VCaP (cell line): Measurements from ENCODE around the gene GDI2.

Experiments
- H3K27ac ChIP-seq: fragments of 450-650 bp; 2 replicates; pipeline ENCODE4 v1.5.1; 2017
- TF ChIP-seq, protein P1 (sequence below): fragments of 450-650 bp; conservative IDR thresholded peaks from 2 replicates; pipeline ENCODE4 v1.5.1; 2017; ENCODE audit warnings: mild to moderate bottlenecking, moderate library complexity

Gene GDI2

DNA sequence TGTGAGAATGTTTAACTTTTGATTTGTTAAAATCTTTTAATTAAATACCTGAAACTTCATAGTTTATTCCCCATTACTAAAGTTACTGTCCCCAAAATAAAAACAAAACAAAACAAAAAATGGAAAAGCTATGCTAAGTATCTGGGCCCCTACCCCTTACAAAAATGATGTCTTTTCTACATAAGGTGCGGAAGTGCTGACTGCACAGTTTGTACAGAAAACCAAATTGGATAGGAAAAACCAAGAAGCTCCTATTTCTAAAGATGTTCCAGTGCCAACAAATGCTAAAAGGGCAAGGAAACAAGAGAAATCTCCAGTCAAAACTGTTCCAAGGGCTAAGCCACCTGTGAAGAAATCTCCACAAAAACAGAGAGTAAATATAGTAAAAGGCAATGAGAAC lies 78.1 kb downstream of the GDI2 start:
- TF ChIP-seq, protein P1, sequence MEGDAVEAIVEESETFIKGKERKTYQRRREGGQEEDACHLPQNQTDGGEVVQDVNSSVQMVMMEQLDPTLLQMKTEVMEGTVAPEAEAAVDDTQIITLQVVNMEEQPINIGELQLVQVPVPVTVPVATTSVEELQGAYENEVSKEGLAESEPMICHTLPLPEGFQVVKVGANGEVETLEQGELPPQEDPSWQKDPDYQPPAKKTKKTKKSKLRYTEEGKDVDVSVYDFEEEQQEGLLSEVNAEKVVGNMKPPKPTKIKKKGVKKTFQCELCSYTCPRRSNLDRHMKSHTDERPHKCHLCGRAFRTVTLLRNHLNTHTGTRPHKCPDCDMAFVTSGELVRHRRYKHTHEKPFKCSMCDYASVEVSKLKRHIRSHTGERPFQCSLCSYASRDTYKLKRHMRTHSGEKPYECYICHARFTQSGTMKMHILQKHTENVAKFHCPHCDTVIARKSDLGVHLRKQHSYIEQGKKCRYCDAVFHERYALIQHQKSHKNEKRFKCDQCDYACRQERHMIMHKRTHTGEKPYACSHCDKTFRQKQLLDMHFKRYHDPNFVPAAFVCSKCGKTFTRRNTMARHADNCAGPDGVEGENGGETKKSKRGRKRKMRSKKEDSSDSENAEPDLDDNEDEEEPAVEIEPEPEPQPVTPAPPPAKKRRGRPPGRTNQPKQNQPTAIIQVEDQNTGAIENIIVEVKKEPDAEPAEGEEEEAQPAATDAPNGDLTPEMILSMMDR: no peak

DNA sequence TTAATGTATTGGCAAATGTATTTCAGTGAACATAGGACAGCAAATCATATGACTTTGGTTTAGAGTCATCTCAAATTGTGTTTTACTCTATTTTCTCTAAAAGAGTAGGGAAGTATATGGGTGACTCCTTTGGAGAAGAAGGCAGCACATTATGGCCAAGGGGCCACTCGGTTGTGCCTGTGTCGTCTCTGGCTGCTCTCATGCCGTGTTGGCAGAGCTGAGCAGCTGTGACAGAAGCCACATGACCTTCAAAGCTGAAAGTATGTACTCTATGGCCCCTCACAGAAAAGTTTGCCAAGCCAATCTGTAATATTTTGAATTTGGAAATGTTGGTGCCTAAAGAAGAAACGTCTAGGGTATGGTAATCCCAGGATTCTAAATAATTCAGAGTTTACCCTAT lies 81.1 kb downstream of the GDI2 start:
- TF ChIP-seq, protein P1: no peak

More for the DNA sequence above, 78.1 kb downstream of the GDI2 start:
- peak overlapping the region; percentile 13 for H3K27ac ChIP-seq

DNA sequence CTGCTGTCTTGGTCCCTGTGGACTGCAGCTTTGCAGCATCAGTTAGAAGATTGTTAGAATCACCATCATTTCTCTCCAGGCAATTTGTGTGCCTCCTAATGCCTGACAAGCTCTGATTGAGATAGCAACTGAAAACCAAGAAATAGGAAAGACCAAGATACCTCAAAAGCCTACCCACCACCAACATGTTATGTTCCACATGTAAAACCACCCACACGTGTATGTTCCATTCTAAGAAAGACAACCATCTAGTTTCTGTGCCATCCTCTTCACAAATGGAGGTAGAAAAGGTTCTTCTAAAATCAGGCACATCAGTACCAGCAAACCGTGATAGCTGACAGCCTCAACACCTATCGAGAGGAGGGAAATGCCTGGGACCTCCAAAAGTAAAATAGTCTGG lies 81.7 kb downstream of the GDI2 start:
- TF ChIP-seq, protein P1: no peak

More for the DNA sequence above, 81.1 kb downstream of the GDI2 start:
- no peak overlapping the region for H3K27ac ChIP-seq

DNA sequence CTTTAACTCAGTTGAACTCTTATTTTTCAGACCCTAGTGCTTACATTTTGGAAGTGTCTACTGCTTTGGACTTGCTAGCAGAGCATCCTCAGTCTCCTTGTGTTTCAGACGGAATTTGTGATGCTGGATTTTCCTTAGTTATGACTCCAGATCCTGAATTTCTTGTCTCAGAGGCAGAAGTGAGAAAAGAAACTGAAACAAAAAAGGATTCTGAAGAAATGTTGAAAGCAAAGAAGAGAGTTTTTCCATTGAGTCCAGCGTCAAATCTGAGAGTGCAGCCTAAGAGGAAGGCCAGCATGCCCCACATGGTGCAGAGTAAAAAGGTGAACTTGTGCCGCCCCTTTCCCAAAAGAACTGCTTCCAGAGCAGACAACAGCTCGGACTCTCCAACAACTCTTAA lies 82.5 kb downstream of the GDI2 start:
- H3K27ac ChIP-seq: no peak overlapping the region
- TF ChIP-seq, protein P1: no peak

More for the DNA sequence above, 81.7 kb downstream of the GDI2 start:
- no peak overlapping the region for H3K27ac ChIP-seq

DNA sequence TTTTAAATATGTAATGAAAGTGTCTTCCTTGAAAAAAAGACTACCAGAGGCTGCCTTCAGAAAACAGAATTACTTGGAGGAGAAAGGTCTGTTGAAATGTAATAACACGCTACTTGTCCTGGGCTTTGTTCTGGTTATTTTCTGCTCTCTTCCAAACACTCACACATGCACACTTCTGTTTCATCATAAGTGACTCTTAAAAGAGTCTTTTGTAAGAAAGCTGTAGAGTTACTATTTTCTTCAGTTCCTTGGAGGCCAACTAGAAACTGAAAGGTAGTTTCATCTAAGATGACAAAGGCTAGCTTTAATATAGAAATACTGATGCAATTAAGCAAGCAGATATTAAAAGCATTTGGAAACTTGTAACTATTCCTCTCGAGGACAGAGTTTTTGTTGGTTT lies 89.5 kb downstream of the GDI2 start:
- H3K27ac ChIP-seq: no peak overlapping the region
- TF ChIP-seq, protein P1: no peak

DNA sequence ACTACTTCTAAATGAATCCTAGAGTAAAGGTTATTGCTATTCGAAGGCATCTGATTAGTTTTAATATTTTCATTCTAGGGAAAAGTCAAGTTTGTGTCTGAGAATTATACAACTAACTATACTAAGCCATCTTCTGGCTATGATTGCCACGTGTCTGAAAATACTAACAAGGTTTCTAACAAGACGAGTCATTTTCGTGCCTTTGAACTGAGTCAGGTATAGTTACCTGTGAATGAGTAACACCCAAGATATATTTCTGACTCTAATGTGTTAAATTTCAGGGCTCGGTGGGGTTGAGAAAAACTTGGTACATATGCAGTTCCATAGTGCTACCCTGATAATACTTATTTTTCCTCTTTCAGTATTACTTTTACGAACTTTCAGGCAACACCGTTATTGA lies 93.1 kb downstream of the GDI2 start:
- TF ChIP-seq, protein P1: no peak

DNA sequence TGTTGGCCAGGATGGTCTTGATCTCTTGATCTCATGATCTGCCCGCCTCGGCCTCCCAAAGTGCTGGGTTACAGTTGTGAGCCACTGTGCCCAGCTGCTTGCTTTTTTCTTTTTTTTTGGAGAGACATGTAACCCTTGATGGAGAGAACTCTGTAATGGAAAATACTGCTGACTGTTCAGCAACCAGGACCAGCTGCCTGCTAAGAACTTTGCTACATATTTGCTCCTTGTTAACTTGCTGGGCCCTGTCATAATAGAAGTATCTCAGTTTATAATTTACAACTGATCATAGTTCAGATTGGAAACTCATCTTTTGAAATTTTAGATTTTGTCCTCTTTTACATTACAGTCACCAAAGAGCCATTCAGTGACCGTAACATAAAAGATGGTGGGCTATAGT lies 93.7 kb downstream of the GDI2 start:
- TF ChIP-seq, protein P1: no peak

More for the DNA sequence above, 93.1 kb downstream of the GDI2 start:
- H3K27ac ChIP-seq: no peak overlapping the region

More for the DNA sequence above, 93.7 kb downstream of the GDI2 start:
- H3K27ac ChIP-seq: no peak overlapping the region
